ENCODE measurements around the gene DOCK1.
"Not testable (repeated sequence)": the region's sequence is repeated elsewhere in the genome, so short reads cannot be mapped to it uniquely, and the experiment has no call there.

GRCh38 chr10:126938121-126938520, 32.9 kb downstream of the DOCK1 start:
- not testable (repeated sequence) for TF ChIP-seq POLR2A, CTCF (IDR thresholded peaks at IDR 0.05)
